Mesothelial cell of epicardium (in vitro differentiated cells): ENCODE measurements around the gene PAFAH2. TPM values are rescaled to one million over a fixed set of nuclear protein-coding genes. Genes with fewer than 3 reads are reported as not detected.
A peak's percentile ranks its signal among the peaks of the same experiment; 100 is the strongest.

Source experiments
- DNase-seq, 2 experiments: peaks; one replicate each; pipeline ENCODE4 v3.0.0; 2021; ENCODE audit warnings: low spot score in 2 of 2; ENCODE audit not compliant: unreplicated experiment in 2 of 2
- H3K27ac Mint-ChIP-seq: 2 replicates; pipeline ENCODE4 v1.8.0; 2021; ENCODE audit warnings: mixed read lengths
- H3K27me3 Mint-ChIP-seq: 2 replicates; pipeline ENCODE4 v1.8.0; 2021; ENCODE audit warnings: low read depth, mixed read lengths
- H3K36me3 Mint-ChIP-seq: 2 replicates; pipeline ENCODE4 v1.8.0; 2021; ENCODE audit warnings: mixed read lengths
- H3K4me1 Mint-ChIP-seq: 2 replicates; pipeline ENCODE4 v1.8.0; 2021; ENCODE audit warnings: mixed read lengths
- H3K4me3 Mint-ChIP-seq: 2 replicates; pipeline ENCODE4 v1.8.0; 2021; ENCODE audit warnings: mild to moderate bottlenecking, moderate library complexity, mixed read lengths
- H3K9me3 Mint-ChIP-seq: 2 replicates; pipeline ENCODE4 v1.8.0; 2021; ENCODE audit warnings: mixed read lengths
- total RNA-seq: library from RNA; stranded (reverse); gene quantifications from 3 replicates; pipeline ENCODE4 v1.2.1, GENCODE V29; 2021
- TF ChIP-seq, protein P1 (sequence below): fragments of 200-600 bp; sonication (generic); IDR thresholded peaks from one replicate; pipeline ENCODE4 v1.5.0; 2021; ENCODE audit warnings: antibody characterized with exemption; ENCODE audit not compliant: unreplicated experiment

The PAFAH2 gene
- total RNA-seq, 1 donor from 2014 or later: 9.1 TPM

DNA sequence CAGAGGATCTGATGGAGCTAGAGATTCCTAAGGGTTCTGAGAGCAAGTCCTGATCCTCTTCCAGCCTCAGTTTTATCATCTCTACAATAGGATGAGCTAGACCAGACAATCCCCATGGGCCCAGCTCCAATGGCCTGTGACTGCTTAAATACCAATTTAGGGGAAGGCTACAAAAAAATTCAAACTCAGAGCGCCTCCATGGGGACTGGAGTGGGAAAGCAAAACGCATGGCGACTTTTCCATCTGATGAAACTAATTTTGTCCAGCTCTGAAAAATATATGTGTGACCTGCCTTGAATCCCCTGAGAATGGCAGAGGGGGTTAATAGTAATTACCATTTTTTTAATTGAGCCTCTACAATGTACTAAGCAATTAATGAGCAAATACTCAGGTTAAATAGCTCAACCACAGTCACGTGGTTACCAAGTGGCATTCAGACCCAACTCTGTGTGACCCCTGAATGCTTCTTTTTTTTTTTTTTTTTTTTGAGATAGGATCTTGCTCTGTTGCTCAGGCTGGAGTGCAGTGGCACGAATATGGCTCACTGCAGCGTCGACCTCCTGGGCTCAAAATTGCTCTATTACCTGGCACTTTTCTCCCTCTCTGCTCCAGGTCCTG lies 32.1 kb upstream of the PAFAH2 start:
- H3K27me3 Mint-ChIP-seq: peaks cover 2% of the 10 kb centered on the region
- TF ChIP-seq, protein P1, sequence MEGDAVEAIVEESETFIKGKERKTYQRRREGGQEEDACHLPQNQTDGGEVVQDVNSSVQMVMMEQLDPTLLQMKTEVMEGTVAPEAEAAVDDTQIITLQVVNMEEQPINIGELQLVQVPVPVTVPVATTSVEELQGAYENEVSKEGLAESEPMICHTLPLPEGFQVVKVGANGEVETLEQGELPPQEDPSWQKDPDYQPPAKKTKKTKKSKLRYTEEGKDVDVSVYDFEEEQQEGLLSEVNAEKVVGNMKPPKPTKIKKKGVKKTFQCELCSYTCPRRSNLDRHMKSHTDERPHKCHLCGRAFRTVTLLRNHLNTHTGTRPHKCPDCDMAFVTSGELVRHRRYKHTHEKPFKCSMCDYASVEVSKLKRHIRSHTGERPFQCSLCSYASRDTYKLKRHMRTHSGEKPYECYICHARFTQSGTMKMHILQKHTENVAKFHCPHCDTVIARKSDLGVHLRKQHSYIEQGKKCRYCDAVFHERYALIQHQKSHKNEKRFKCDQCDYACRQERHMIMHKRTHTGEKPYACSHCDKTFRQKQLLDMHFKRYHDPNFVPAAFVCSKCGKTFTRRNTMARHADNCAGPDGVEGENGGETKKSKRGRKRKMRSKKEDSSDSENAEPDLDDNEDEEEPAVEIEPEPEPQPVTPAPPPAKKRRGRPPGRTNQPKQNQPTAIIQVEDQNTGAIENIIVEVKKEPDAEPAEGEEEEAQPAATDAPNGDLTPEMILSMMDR: no peak
- H3K27ac Mint-ChIP-seq: no peak overlapping the region
- peaks cover 13% of the 10 kb centered on the region for H3K4me1 Mint-ChIP-seq
- no peak for DNase-seq
- no peak overlapping the region for H3K4me3 Mint-ChIP-seq
- no peaks in the 10 kb centered on the region for H3K36me3 Mint-ChIP-seq
- H3K9me3 Mint-ChIP-seq: no peaks in the 10 kb centered on the region

DNA sequence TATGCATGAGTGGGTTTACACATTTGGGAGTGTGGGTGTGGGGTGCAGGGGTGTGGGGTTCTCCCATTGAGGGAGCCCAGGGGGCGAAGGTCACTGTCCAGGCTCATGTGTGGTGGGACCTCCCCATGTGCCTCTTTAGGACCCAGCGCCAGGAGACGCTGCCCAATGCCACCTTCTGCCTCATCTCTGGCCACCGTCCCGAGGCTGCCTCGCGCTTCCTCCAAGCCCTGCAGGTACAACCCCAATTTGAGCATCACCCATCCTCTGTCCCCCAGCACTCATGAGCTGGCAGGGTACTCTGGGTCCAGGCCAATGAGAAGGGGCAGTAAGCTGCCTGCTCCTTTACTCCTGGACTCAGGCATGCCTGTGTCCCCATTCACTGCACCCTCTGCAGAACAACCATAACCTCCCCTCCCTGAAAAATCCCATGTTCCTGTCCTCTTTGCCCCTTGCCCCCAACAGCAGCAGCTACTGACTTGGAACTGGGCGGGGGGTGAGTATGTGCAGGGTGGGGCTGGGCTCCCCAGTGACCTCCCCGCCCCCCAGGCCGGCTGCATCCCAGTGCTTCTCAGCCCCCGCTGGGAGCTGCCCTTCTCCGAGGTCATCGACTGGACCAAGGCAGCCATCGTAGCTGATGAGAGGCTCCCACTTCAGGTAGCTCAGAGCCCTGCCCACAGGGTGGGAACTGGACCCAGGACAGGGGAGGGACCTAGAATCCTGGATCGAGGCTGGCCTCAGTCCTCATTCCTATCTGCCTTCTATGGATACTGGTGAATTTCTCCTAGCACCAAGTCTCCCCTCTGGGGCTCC lies 31.4 kb upstream of the PAFAH2 start:
- H3K27ac Mint-ChIP-seq: no peak overlapping the region
- TF ChIP-seq, protein P1: no peak

DNA sequence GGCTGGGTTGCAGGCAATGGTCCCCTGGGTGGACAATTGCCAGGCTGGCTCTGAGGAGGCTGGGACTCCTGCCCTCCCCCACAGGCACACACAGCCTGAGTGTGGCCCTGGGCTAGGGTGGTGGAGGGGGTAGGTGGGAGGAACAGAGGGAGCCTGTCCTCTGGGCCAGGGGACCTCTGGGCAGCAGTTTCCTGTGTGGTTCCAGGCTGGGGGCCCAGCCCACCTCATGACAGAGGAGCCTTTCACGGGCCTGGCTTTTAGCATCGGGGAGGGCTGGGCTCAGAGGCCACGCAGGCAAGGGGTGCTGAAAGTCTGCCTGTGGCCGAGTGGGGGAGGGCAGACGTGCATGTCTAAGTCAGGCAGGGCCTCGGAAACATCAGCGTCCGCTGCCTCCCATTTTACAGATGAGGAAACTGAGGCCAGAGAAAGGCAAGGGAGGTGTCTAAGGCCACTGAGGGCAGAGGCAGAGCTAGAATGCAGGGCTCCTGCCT lies 30.7 kb upstream of the PAFAH2 start:
- H3K4me3 Mint-ChIP-seq: no peak overlapping the region

More for the DNA sequence above, 31.4 kb upstream of the PAFAH2 start:
- no peaks in the 10 kb centered on the region for H3K9me3 Mint-ChIP-seq
- no peaks in the 10 kb centered on the region for H3K36me3 Mint-ChIP-seq
- H3K4me1 Mint-ChIP-seq: peaks cover 13% of the 10 kb centered on the region
- no peak for DNase-seq
- H3K4me3 Mint-ChIP-seq: no peak overlapping the region
- no peaks in the 10 kb centered on the region for H3K27me3 Mint-ChIP-seq

DNA sequence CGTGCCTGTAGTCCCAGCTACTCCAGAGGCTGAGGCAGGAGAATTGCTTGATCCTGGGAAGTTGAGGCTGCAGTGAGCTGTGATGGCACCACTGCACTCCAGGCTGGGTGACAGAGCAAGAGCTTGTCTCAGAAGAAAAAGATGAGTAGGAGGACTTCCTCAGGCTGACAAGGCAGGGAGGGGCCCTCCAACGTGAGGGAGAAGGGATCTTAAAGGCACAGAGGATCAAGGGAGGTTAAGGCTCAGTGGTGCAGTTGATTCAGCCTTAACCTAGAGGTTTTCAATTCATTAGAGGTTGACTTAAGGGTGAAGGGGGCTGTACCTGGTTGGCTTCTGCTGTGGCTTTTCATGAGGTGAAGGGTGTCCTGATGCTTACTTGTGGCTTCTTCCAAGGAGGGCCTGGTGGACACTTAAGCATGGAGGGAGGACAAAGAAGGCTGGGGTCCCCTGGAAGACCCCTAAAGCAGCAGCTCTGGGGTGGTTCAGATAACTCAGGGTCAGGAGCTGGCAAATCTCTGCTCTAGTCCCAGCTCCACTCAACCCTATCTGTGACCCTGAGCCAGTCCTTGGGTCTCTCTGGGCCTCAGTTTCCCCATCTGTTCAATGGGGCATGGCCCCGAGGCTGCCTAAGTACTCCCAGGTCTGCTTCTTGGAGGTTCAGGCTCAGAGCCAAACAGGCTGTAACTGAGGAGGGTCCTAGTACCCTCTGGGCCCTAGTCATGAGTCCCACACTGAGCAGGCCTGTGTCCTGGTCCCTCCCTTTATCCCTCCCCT lies 30.0 kb upstream of the PAFAH2 start:
- no peak overlapping the region for H3K27ac Mint-ChIP-seq
- H3K36me3 Mint-ChIP-seq: no peaks in the 10 kb centered on the region
- H3K4me3 Mint-ChIP-seq: no peak overlapping the region
- no peaks in the 10 kb centered on the region for H3K27me3 Mint-ChIP-seq
- no peak for DNase-seq
- TF ChIP-seq, protein P1: no peak
- H3K4me1 Mint-ChIP-seq: peaks cover 25% of the 10 kb centered on the region
- H3K9me3 Mint-ChIP-seq: no peaks in the 10 kb centered on the region

More for the DNA sequence above, 30.7 kb upstream of the PAFAH2 start:
- H3K27ac Mint-ChIP-seq: no peak overlapping the region
- H3K36me3 Mint-ChIP-seq: no peaks in the 10 kb centered on the region
- H3K9me3 Mint-ChIP-seq: no peaks in the 10 kb centered on the region
- H3K27me3 Mint-ChIP-seq: no peaks in the 10 kb centered on the region
- no peak for DNase-seq
- H3K4me1 Mint-ChIP-seq: peaks cover 19% of the 10 kb centered on the region
- TF ChIP-seq, protein P1: no peak

DNA sequence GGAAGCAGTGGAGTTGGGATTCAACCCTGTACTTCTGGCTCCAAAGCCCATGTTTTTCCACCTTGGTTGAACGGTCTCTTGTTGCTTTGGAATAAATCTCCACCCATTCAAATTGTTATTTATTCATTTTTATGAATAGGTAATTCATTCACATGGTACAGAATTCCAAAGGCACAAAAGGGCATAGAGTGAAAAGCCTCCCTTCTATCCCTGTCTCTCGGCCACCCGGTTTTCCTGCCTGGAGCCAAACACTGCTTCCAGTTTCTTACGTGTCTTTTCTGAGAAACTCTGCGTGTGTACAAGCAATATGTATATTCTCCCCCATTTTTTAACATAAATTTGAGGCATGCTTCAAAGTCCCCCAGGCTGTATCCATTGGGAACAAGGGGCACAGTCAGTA lies 27.7 kb upstream of the PAFAH2 start:
- no peak for DNase-seq
- no peaks in the 10 kb centered on the region for H3K27me3 Mint-ChIP-seq
- peaks cover 37% of the 10 kb centered on the region for H3K4me1 Mint-ChIP-seq
- no peak overlapping the region for H3K4me3 Mint-ChIP-seq
- H3K36me3 Mint-ChIP-seq: no peaks in the 10 kb centered on the region
- TF ChIP-seq, protein P1: no peak
- peak overlapping the region; percentile 16 for H3K27ac Mint-ChIP-seq
- H3K9me3 Mint-ChIP-seq: no peaks in the 10 kb centered on the region
